ENCODE measurements around the gene CCNY. TPM values are rescaled to one million over a fixed set of nuclear protein-coding genes. Genes with fewer than 3 reads are reported as not detected.

Gene CCNY
- total and polyA plus RNA-seq, 8 donors, result 60.9 to 87.6 (median 81.7) TPM

DNA sequence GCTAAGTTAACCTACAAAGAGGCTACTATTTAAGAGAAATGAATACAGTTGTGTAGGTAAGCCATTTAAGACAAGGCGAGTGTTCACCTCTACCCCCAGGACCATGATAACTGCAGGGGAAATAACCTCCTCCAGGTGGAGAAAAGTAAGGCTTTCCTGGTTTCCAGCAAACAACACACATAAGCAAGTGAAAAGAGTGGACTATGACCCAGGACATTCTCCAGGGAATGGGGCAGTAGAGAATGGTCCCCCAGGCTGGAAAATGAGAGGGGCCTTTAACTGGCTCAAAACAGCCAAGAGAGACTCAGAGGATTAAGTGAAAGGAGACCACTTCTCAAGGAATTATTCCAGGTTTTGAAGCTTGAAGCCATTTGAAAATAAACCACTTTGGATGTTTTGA, 167.8 kb downstream of the CCNY start:
- Histone ChIP-seq H3K36me3 (no peaks in the 10 kb centered on the region), H3K27ac (no peak overlapping the region), H3K9me3 (no peaks in the 10 kb centered on the region), H3K4me3 (no peak overlapping the region), H3K27me3 (no peaks in the 10 kb centered on the region), H3K4me1 (no peaks in the 10 kb centered on the region)
- TF ChIP-seq, protein P1, sequence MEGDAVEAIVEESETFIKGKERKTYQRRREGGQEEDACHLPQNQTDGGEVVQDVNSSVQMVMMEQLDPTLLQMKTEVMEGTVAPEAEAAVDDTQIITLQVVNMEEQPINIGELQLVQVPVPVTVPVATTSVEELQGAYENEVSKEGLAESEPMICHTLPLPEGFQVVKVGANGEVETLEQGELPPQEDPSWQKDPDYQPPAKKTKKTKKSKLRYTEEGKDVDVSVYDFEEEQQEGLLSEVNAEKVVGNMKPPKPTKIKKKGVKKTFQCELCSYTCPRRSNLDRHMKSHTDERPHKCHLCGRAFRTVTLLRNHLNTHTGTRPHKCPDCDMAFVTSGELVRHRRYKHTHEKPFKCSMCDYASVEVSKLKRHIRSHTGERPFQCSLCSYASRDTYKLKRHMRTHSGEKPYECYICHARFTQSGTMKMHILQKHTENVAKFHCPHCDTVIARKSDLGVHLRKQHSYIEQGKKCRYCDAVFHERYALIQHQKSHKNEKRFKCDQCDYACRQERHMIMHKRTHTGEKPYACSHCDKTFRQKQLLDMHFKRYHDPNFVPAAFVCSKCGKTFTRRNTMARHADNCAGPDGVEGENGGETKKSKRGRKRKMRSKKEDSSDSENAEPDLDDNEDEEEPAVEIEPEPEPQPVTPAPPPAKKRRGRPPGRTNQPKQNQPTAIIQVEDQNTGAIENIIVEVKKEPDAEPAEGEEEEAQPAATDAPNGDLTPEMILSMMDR (IDR thresholded peaks at IDR 0.05), result no peak
- intact Hi-C loops (cut with DNase I), result no loop called here
- DNase-seq (no peak), ATAC-seq (no peak)

DNA sequence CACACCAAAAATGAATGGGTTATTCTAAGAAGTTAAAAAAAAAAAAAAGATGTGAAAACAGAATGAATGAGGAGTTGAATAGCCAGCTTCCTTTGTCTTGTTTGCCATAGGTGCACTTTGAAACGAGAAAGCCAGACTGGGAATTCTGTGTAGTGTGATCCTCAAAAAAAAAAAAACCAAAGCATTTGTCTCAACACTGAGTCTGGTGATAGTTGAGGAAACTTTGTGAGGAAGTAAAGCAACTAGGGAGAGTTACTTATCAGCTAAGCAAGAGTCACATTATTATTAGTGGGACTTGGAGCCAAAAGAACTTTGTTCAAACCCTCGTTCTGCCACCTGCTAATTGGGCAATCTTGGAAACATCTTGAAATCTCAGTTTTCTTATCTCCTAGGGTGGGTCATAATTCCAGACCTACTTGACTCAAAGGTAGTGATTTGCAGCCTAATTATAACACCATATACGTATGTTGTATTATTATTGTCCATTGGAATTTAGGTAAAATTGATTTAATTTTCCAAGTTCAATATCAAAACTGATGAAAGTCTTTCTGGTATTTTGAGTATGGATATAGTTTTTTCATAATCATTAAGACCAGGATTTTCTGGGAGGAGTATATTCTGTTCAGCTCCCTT, 169.0 kb downstream of the CCNY start:
- H3K27ac ChIP-seq, result no peak overlapping the region
- intact Hi-C loops (cut with DNase I), result no loop called here
- H3K36me3 ChIP-seq, result no peaks in the 10 kb centered on the region
- DNase-seq (no peak), ATAC-seq (no peak)
- H3K9me3 ChIP-seq, result no peaks in the 10 kb centered on the region
- no peaks in the 10 kb centered on the region for H3K27me3 ChIP-seq
- TF ChIP-seq, protein P1 (IDR thresholded peaks at IDR 0.05), result no peak
- no peak overlapping the region for H3K4me3 ChIP-seq
- no peaks in the 10 kb centered on the region for H3K4me1 ChIP-seq

DNA sequence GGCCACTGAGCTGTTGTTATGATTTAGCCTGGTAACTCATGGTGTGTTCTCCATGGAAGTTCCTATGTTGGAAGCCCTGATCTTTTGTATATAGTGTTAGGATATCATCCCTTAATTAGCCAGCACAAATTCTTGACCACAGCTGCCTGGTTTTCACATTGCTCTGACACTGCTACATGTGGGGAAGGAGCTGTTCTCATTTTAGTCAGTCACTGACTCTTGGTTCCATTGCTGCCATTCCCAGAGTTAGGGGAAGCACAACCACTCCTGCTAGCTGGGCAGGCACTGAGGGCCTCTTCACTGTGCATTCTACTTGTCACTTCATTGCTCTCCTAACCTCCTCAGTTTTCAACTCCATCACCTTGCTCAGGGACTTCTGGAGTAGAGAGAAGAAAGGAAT, 170.4 kb downstream of the CCNY start:
- Histone ChIP-seq H3K27me3 (no peaks in the 10 kb centered on the region), H3K36me3 (peaks cover 0 to 10% of the 10 kb centered on the region in 2 donors), H3K9me3 (no peaks in the 10 kb centered on the region), H3K27ac (no peak overlapping the region), H3K4me3 (no peak overlapping the region), H3K4me1 (no peaks in the 10 kb centered on the region)
- intact Hi-C loops (cut with DNase I), result no loop called here
- DNase-seq, result no peak
- TF ChIP-seq, protein P1 (IDR thresholded peaks at IDR 0.05), result no peak
- ATAC-seq, result no peak

DNA sequence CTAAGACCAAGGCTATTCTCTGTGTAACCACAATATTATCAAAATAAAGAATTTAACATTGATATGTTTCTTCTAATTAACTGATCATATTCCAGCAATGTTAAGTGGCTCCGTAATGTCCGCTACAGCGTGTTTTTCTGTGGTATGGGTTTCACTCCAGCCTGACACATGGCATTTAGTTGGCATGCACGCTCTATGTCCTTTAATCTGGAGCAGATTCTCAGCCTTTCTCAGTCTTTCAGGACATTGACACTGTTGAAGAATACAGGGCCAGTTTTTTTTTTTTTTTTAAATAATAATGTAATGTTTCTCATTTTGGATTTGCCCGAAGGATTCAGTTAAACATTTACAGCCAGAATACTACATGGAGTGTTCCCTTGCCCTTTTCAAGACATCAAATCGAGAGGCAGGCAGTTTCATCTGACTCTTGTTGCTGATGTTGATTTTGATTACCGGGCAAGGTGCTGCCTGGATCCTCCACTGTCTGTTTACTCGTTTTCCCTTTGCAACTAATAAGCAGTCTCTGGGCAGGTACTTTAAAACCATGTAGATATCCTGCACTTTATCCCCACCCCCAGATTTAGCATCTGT, 171.3 kb downstream of the CCNY start:
- Histone ChIP-seq H3K4me3 (no peak overlapping the region), H3K27ac (no peak overlapping the region), H3K9me3 (no peaks in the 10 kb centered on the region), H3K27me3 (no peaks in the 10 kb centered on the region), H3K36me3 (peaks cover 0 to 10% of the 10 kb centered on the region in 2 donors), H3K4me1 (no peaks in the 10 kb centered on the region)
- ATAC-seq (no peak), DNase-seq (no peak)
- intact Hi-C loops (cut with DNase I), result no loop called here
- TF ChIP-seq, protein P1 (IDR thresholded peaks at IDR 0.05), result no peak

DNA sequence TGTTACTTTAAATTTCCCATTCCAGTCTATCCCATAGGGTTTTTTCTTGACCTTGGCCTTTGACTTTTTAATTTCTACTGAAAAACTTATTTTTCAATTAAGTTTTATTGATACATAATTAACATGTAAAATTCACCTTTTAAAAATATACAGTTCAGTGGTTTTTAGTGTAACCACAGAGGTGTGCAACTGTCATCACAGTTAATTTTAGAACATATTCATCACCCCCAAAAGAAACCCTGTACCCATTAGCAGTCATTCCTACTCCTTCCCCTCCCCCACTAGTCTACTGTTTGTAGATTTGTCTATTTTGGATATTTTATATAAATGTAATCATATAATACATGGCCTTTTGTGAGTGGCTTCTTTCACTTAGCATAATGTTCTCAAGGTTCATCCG, 172.3 kb downstream of the CCNY start:
- ATAC-seq, result no peak
- no peak for DNase-seq
- Histone ChIP-seq H3K4me3 (no peak overlapping the region), H3K9me3 (no peaks in the 10 kb centered on the region), H3K4me1 (no peaks in the 10 kb centered on the region), H3K36me3 (peaks cover 0 to 10% of the 10 kb centered on the region in 2 donors), H3K27me3 (no peaks in the 10 kb centered on the region), H3K27ac (no peak overlapping the region)
- intact Hi-C loops (cut with DNase I), result no loop called here
- TF ChIP-seq, protein P1 (IDR thresholded peaks at IDR 0.05), result no peak
